GM12891 (cell line): Measurements from ENCODE around the gene RASSF4. TPM values are rescaled to one million over a fixed set of nuclear protein-coding genes. Genes with fewer than 3 reads are reported as not detected.

Experiments used
- DNase-seq: peaks from one replicate; pipeline ENCODE4 v3.0.0; 2011; ENCODE audit warnings: low spot score; ENCODE audit not compliant: insufficient read length
- FAIRE-seq: peaks from 2 replicates; lab custom pipeline; 2011; peaks lifted over from hg19 to GRCh38; lab: Jason Lieb, UNC
- PAX5 ChIP-seq: IDR thresholded peaks from 2 replicates; pipeline ENCODE4 v1.6.1; 2011; ENCODE audit warnings: low read length, moderate library complexity, mild to moderate bottlenecking; ENCODE audit not compliant: insufficient read depth, severe bottlenecking
- POLR2A ChIP-seq: IDR thresholded peaks from 2 replicates; pipeline ENCODE4 v1.6.1; 2011; ENCODE audit warnings: low read depth, low read length, control low read depth
- POLR2AphosphoS5 ChIP-seq: IDR thresholded peaks from 2 replicates; pipeline ENCODE4 v1.6.1; 2011; ENCODE audit warnings: low read depth, low read length, control low read depth
- POU2F2 ChIP-seq: IDR thresholded peaks from 2 replicates; pipeline ENCODE4 v1.6.1; 2011; ENCODE audit warnings: low read depth, mild to moderate bottlenecking, control low read depth, low read length, moderate library complexity
- SPI1 ChIP-seq: IDR thresholded peaks from 2 replicates; pipeline ENCODE4 v1.6.1; 2011; ENCODE audit warnings: low read depth, low read length, control low read depth
- TAF1 ChIP-seq: IDR thresholded peaks from 2 replicates; pipeline ENCODE4 v1.6.1; 2011; ENCODE audit warnings: low read depth, low read length, control low read depth
- polyA plus RNA-seq: library from polyadenylated mRNA; unstranded; fragments of >200 nt; gene quantifications from one replicate; pipeline ENCODE4 v1.2.1, GENCODE V29; 2012; ENCODE audit warnings: low read depth, missing spikeins, inconsistent platforms; ENCODE audit not compliant: missing spikeins

RASSF4 gene, protein sequence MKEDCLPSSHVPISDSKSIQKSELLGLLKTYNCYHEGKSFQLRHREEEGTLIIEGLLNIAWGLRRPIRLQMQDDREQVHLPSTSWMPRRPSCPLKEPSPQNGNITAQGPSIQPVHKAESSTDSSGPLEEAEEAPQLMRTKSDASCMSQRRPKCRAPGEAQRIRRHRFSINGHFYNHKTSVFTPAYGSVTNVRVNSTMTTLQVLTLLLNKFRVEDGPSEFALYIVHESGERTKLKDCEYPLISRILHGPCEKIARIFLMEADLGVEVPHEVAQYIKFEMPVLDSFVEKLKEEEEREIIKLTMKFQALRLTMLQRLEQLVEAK
- 41.3 TPM for polyA plus RNA-seq

DNA sequence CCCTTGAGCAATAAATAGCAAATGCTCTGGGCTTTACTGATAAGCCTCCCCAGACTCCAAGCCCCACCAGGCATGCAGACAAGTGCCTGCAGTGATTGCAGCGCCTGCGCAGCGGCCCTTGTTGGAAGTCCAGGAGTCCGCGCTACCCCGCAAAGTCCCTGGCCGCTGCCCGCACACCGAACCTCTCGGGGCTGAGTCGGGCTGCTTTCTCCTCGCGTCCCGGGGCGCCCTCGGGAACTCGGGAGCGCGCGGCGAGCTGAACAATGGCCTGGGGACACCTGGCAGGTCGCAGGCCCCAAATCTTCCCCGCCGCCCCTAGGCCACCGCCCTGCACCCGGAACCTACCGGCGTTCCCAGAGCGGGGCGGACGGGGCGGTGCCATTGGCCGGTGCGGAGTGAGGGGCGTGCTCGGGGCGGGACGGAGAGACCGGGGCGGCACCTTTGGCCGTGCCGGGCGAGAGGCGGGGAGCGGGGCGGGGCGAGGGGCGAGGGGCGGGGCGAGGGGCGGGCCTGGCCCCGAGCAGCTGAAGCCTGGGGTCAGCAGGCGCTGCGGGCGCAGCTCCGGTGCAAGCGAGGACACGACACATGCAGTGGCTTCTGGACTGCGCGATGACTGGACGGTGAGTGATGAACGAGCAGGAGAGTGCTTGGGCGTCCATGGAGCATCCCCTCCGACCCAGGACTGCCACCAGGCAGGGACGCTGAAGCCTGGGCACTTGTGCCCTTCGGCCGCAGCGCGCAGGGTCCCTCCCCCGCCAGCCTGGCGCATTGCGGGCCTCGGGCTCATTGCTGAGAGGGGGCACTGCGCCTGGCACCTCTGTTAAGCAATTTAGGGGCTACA is at the start of gene RASSF4:
Gene RASSF4, plus strand, starts transcription at position 556 of the 841 bp plus-strand sequence. CDS start 10,401 bp downstream, outside the sequence.
- TF ChIP-seq POLR2A (peak; percentile 74), SPI1 (no peak), POLR2AphosphoS5 (peak; percentile 69; the same call in 1 of the 2 replicates), PAX5 (no peak), TAF1 (no peak)
- peak; percentile 97 for DNase-seq
- FAIRE-seq, result peak; percentile 57

GRCh38 chr10:44909910-44910309 is 49.7 kb upstream of the RASSF4 start:
- DNase-seq, result no peak
- no peak for FAIRE-seq
- TF ChIP-seq SPI1, result no peak
- TF ChIP-seq POLR2AphosphoS5, result no peak
- no peak for TF ChIP-seq PAX5

DNA sequence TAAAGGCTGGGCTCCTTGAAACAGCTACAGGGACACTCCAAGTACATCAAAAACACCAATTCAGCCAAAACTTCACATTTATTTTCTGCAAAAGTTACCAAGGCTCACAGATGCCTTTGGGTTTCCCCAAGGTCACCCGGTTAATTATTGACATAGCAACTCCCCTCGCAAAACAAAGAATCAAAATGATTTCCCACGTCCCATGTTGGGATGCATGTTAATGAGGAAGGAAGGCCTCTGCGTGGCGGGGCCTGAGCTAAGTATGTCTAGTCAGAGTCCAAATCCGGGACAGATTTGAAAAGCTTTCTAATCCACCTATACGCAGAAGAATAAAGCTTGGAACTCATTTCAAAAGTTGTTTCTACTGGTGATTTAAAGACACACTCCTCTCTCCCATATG is 49.0 kb upstream of the RASSF4 start:
- no peak for DNase-seq
- FAIRE-seq, result no peak
- TF ChIP-seq SPI1, result no peak
- no peak for TF ChIP-seq POLR2A
- TF ChIP-seq TAF1, result no peak
- TF ChIP-seq PAX5, result no peak
- no peak for TF ChIP-seq POU2F2
- TF ChIP-seq POLR2AphosphoS5, result no peak

DNA sequence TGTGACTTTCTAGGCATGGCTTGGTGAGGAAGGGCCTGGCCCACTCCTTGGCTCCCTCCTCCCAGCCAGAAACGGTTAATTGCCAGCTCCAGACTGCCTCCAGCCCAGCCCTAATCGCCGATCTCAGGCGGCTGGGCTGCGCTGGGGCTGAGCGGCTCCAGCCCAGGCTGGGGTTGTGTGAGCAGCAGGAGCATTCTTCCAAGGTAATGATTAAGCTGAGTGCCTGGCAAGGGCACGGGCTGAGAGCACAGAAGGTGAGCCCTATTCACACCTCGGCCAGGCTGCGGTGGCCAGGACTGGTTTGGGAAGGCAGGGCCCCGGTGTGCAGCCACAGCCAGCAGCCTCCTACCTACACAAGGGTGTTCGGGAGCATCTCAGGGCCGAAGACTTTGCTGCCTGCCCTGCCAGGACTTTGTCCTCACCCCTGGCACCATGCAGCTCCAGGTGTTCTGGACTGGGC is 48.5 kb upstream of the RASSF4 start, which contains the start of gene TMEM72:
Gene TMEM72, plus strand, starts transcription at position 257 of the 460 bp plus-strand sequence. Its CDS starts 176 bp downstream, at position 433.
- TF ChIP-seq POLR2AphosphoS5, result no peak
- no peak for TF ChIP-seq TAF1
- no peak for TF ChIP-seq SPI1
- no peak for TF ChIP-seq POLR2A
- DNase-seq, result no peak
- FAIRE-seq, result no peak

DNA sequence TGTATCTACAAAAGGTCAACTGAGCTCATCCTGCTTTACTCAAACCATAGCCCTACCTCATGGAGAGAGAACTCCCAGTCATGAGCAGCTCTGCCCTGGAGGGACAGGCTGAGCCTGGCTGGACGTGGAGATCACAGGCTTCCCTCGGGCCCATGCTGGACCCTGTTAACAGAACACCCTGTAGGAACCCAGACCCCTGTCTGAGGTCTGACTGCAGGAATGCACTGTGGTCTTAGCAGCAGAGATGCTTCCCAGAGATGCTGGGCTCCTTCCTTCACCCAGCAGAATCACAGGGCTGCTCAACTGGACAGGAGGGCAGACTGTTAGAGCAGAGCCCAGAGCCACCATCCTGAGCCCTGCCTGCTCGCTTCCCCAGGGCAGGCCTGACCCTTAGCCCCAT is 47.7 kb upstream of the RASSF4 start:
- FAIRE-seq (no peak), DNase-seq (no peak)
- TF ChIP-seq POU2F2 (no peak), SPI1 (no peak), TAF1 (no peak), PAX5 (no peak), POLR2AphosphoS5 (no peak), POLR2A (no peak)

DNA sequence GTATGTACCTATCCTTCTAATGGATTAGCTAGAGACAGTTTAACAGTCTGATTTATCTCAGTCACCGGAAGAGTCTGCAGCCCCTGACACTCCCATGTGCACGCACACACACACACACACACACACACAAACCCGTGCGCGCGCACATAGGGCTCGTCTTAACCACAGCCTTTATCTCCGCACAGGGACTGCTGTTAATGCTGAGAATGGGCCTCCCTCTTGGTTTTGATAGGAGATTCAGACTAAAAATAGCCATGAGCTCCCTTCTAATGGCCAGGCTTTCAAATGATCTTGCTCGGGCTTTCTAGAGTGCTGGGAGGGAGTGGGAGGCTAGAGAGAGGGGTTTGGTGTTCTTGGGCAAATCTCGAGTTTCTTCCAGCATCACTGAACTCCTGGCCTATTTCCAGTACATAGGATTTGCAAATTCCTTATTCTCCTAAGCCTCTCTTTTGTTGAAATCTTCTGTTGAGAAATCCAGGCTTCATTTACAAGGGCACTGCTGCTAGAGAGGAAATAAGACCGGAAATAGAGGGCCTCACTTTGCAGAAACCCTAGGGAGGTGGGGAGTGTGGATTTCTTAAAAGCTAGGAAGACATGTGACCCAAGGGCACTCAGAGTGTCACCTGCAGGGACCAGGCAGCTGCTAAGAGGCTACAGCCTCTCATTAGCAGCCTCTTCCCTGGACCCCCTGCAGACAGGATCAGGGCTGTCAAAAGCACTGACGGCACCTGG is 46.1 kb upstream of the RASSF4 start:
- no peak for DNase-seq

DNA sequence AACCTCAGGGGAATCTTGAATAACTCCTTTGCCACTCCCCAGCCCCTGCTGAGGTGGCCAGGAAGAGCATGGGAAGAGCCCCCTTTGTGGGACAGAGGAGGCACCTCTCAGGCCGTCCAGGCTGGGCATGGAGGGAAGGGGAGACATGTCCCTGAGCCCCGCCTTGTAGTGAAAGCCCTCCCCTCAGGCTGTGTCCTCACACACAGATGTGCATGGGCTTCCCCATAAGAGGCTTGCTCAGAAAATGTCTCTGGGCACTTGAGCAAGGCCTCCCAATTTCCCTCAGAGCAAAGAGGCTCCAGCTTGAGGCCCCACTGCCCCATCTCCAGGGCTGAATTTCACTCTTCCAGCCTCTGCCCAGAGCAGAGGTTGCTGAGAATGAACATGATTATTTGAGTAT is 44.7 kb upstream of the RASSF4 start:
- DNase-seq, result no peak
- no peak for FAIRE-seq
- TF ChIP-seq POLR2AphosphoS5, result no peak
- TF ChIP-seq SPI1, result no peak
- TF ChIP-seq PAX5, result no peak
- TF ChIP-seq POU2F2, result no peak

More for the DNA sequence above, 46.1 kb upstream of the RASSF4 start:
- TF ChIP-seq TAF1, result no peak
- no peak for TF ChIP-seq PAX5
- TF ChIP-seq SPI1, result no peak
- no peak for TF ChIP-seq POU2F2
- TF ChIP-seq POLR2AphosphoS5, result no peak
- no peak for TF ChIP-seq POLR2A
- peak; percentile 58 for FAIRE-seq

GRCh38 chr10:44916429-44916828 is 43.2 kb upstream of the RASSF4 start:
- no peak for TF ChIP-seq SPI1
- TF ChIP-seq TAF1, result no peak
- TF ChIP-seq POLR2AphosphoS5, result no peak
- no peak for TF ChIP-seq POLR2A
- TF ChIP-seq PAX5, result no peak
- no peak for TF ChIP-seq POU2F2
- no peak for DNase-seq

GRCh38 chr10:44917848-44918247 is 41.8 kb upstream of the RASSF4 start:
- FAIRE-seq (no peak), DNase-seq (no peak)
- TF ChIP-seq POU2F2 (no peak), SPI1 (no peak), POLR2AphosphoS5 (no peak)

More at GRCh38 chr10:44916429-44916828, 43.2 kb upstream of the RASSF4 start:
- FAIRE-seq, result no peak

GRCh38 chr10:44920252-44920651 is 39.4 kb upstream of the RASSF4 start:
- DNase-seq (no peak), FAIRE-seq (no peak)
- TF ChIP-seq POLR2A (no peak), TAF1 (no peak), SPI1 (no peak), POLR2AphosphoS5 (no peak), PAX5 (no peak), POU2F2 (no peak)
